Measurements from ENCODE around the gene EIF3K.

Gene EIF3K

DNA sequence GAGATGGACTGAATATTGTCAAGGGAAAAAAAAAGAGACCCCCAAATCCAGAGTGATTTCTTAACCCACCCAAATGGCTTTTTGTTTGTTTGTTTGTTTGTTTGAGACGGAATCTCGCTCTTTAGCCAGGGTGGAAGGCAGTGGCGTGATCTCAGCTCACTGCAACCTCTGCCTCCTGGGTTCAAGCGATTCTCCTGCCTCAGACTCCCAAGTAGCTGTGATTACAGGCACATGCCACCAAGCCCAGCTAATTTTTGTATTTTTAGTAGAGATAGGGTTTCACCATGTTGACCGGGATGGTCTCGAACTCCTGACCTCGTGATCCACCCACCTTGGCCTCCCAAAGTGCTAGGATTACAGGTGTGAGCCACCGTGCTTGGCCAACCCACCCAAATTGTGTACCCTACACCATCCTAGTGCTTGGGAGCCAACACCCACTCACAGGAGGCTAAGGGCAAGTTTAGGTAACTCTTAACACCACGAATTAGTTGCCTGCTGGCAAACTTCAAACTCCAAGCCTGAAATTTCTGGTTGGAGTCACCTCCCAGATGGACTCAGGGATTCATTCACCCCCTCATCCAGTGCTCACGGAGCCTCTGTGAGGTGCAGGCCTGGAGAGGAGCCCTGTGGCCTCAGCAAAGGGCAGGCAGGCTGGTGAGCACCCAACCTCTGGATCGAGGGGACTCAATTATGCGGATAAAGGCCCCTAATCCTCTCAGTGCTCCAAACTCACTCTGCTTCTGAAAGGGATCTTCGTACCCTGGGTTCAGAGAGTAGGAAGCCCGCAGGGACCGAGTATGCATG, 66.1 kb downstream of the EIF3K start:
- Mint-ChIP-seq H3K27ac (peak overlapping the region; percentile 86), H3K27me3 (no peaks in the 10 kb centered on the region), H3K9me3 (no peaks in the 10 kb centered on the region), H3K36me3 (ENCODE audit: low read depth) (peaks cover 19% of the 10 kb centered on the region), H3K4me3 (no peak overlapping the region), H3K4me1 (ENCODE audit: low read depth) (peaks cover 94% of the 10 kb centered on the region)
- intact Hi-C loops (cut with micrococcal nuclease): no loop called here

DNA sequence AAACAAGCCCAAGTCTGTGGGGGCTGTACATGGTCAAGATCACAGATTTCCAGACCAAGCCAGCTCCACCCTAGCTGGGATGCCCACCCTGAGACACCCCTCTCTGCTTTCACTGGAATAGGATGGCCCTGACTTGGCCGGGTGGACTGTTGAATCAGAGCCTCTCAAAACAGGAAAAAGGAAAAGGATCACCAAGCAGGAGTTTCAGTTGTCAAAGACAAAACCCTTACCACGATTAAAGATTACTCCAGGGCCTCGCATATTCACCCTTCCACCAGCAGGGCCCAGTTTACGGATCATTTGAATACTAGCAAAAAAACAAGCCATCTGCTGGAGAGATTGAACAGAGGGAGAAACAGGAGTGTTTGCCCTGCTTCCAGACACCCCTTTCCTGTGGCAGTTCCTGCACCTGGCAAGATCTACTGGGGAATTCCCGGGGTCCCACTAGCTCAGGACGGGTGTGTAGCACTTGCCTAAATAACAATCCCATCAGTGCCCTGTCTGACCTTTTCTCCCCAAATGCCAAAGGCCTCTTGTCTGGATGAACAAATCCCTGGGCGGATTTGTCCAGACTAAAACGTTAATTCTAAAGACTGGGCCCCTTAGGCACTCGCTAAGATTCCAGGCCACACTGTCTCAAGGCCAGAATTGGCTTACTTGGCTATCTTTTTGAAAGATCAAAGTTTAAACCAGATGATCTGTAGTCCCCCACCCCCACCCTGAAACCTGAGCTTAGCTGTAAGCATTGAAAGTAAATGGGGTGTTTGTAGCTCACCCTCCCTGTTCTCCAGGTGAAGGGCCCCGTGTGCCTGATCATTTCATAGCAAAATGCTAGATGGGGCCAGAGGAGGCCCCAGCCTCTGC, 66.9 kb downstream of the EIF3K start:
- H3K36me3 Mint-ChIP-seq (ENCODE audit: low read depth): peaks cover 16% of the 10 kb centered on the region
- peak overlapping the region; percentile 6 for H3K4me3 Mint-ChIP-seq
- H3K9me3 Mint-ChIP-seq: no peaks in the 10 kb centered on the region
- no peaks in the 10 kb centered on the region for H3K27me3 Mint-ChIP-seq
- peaks cover 91% of the 10 kb centered on the region for H3K4me1 Mint-ChIP-seq (ENCODE audit: low read depth)
- intact Hi-C loops (cut with micrococcal nuclease): no loop called here
- peak overlapping the region; percentile 86 for H3K27ac Mint-ChIP-seq

DNA sequence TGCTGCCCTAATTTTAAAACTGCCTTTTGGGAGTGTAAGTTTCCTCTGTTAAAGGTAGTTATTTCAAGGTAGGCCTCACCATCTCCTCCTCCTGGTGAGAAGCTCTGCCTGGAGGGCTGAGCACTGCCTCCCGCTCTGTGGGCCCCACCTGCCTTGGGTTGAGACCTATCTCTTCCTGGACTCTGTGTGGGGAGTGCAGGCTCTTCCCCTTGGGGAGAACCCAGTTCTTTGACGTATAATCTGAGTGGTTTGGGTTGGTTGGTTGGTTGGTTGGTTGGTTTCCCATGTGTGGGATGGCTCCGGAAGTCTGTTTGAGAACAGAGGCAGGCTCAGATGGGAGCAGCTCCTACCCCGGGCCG, 67.5 kb downstream of the EIF3K start:
- no peaks in the 10 kb centered on the region for H3K27me3 Mint-ChIP-seq
- intact Hi-C loops (cut with micrococcal nuclease): no loop called here
- peak overlapping the region; percentile 6 for H3K4me3 Mint-ChIP-seq
- no peaks in the 10 kb centered on the region for H3K9me3 Mint-ChIP-seq
- peaks cover 92% of the 10 kb centered on the region for H3K4me1 Mint-ChIP-seq (ENCODE audit: low read depth)
- peak overlapping the region; percentile 86 for H3K27ac Mint-ChIP-seq
- peaks cover 11% of the 10 kb centered on the region for H3K36me3 Mint-ChIP-seq (ENCODE audit: low read depth)
